NK-92 (cell line): Measurements from ENCODE around the gene XAGE2.

ENCODE experiments used
- DNase-seq: peaks from one replicate; lab custom pipeline; 2025; ENCODE audit not compliant: unreplicated experiment; lab: John Stamatoyannopoulos, UW

Gene XAGE2

DNA sequence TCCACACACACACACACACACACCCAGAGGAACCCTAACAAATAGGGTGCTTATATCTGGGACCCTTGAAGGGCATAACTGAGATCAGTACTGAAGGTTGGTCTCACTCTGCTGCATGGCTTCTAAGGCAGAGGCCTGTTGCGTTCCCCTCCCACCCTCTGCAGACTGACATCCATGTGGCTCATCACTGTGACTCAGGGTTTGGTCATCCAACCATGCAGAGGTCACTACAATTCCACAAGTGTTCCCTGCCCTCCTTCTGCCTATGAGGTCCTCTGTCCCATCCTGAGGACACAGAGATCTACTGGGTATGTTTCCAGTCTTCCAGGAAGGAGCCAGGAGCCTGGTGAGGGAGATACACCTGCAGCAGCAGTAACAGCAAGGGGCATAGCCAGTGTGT is 55.8 kb downstream of the XAGE2 start:
- DNase-seq, result no peak
